IPS-18a (cell line): Measurements from ENCODE around the gene MFAP3L.

Experiments used
- H3K27ac ChIP-seq: one replicate; pipeline ENCODE4 v1.5.1; 2013; ENCODE audit warnings: low read length
- H3K27me3 ChIP-seq: one replicate; pipeline ENCODE4 v1.6.1; 2013; ENCODE audit warnings: mild to moderate bottlenecking, low read length; ENCODE audit not compliant: control insufficient read depth, insufficient read depth
- H3K36me3 ChIP-seq: one replicate; pipeline ENCODE4 v1.6.1; 2013; ENCODE audit warnings: low read depth, low read length; ENCODE audit not compliant: control insufficient read depth
- H3K4me1 ChIP-seq: one replicate; pipeline ENCODE4 v1.6.1; 2013; ENCODE audit warnings: low read depth, low read length; ENCODE audit not compliant: control insufficient read depth
- H3K4me3 ChIP-seq: one replicate; pipeline ENCODE4 v1.5.1; 2013; ENCODE audit warnings: low read length
- H3K9ac ChIP-seq: one replicate; pipeline ENCODE4 v1.6.1; 2013; ENCODE audit warnings: mild to moderate bottlenecking, low read length, moderate library complexity
- H3K9me3 ChIP-seq: one replicate; pipeline ENCODE4 v1.6.1; 2013; ENCODE audit warnings: low read depth, low read length; ENCODE audit not compliant: control insufficient read depth

The MFAP3L gene

GRCh38 chr4:170040031-170040680 is 14.0 kb upstream of the MFAP3L start:
- Histone ChIP-seq H3K4me3 (no peak overlapping the region), H3K4me1 (no peaks in the 10 kb centered on the region), H3K9ac (no peak overlapping the region), H3K9me3 (no peaks in the 10 kb centered on the region), H3K27ac (no peak overlapping the region), H3K27me3 (no peaks in the 10 kb centered on the region), H3K36me3 (no peaks in the 10 kb centered on the region)

- H3K27ac ChIP-seq, result no peak overlapping the region
- H3K9me3 ChIP-seq, result no peaks in the 10 kb centered on the region
- no peak overlapping the region for H3K9ac ChIP-seq
- H3K4me3 ChIP-seq, result no peak overlapping the region
- no peaks in the 10 kb centered on the region for H3K36me3 ChIP-seq
- no peaks in the 10 kb centered on the region for H3K4me1 ChIP-seq
- H3K27me3 ChIP-seq, result no peaks in the 10 kb centered on the region
These were observed 12.6 kb upstream of the MFAP3L start for GRCh38 chr4:170038769-170039168.

- H3K27ac ChIP-seq, result no peak overlapping the region
- no peaks in the 10 kb centered on the region for H3K27me3 ChIP-seq
- no peaks in the 10 kb centered on the region for H3K9me3 ChIP-seq
- H3K36me3 ChIP-seq, result no peaks in the 10 kb centered on the region
- no peak overlapping the region for H3K4me3 ChIP-seq
- no peak overlapping the region for H3K9ac ChIP-seq
- no peaks in the 10 kb centered on the region for H3K4me1 ChIP-seq
These were observed 12.0 kb upstream of the MFAP3L start for GRCh38 chr4:170038232-170038631.

GRCh38 chr4:170037481-170037880 is 11.3 kb upstream of the MFAP3L start:
- Histone ChIP-seq H3K27me3 (no peaks in the 10 kb centered on the region), H3K4me1 (no peaks in the 10 kb centered on the region), H3K9me3 (no peaks in the 10 kb centered on the region), H3K36me3 (no peaks in the 10 kb centered on the region), H3K4me3 (no peak overlapping the region), H3K9ac (no peak overlapping the region), H3K27ac (no peak overlapping the region)

GRCh38 chr4:170035845-170036244 is 9.7 kb upstream of the MFAP3L start:
- H3K36me3 ChIP-seq, result no peaks in the 10 kb centered on the region
- H3K27ac ChIP-seq, result no peak overlapping the region
- no peaks in the 10 kb centered on the region for H3K27me3 ChIP-seq
- no peak overlapping the region for H3K4me3 ChIP-seq
- no peaks in the 10 kb centered on the region for H3K4me1 ChIP-seq
- H3K9ac ChIP-seq, result no peak overlapping the region
- H3K9me3 ChIP-seq, result no peaks in the 10 kb centered on the region

- Histone ChIP-seq H3K27me3 (no peaks in the 10 kb centered on the region), H3K36me3 (no peaks in the 10 kb centered on the region), H3K9me3 (no peaks in the 10 kb centered on the region), H3K27ac (no peak overlapping the region), H3K4me3 (no peak overlapping the region), H3K9ac (no peak overlapping the region), H3K4me1 (no peaks in the 10 kb centered on the region)
These were observed 9.0 kb upstream of the MFAP3L start for GRCh38 chr4:170035231-170035630.

GRCh38 chr4:170033999-170034398 is 7.8 kb upstream of the MFAP3L start:
- Histone ChIP-seq H3K27ac (no peak overlapping the region), H3K4me1 (no peaks in the 10 kb centered on the region), H3K27me3 (peaks cover 8% of the 10 kb centered on the region), H3K9me3 (no peaks in the 10 kb centered on the region), H3K9ac (no peak overlapping the region), H3K4me3 (no peak overlapping the region), H3K36me3 (no peaks in the 10 kb centered on the region)

- Histone ChIP-seq H3K4me3 (no peak overlapping the region), H3K9me3 (no peaks in the 10 kb centered on the region), H3K27me3 (peaks cover 33% of the 10 kb centered on the region), H3K9ac (no peak overlapping the region), H3K36me3 (no peaks in the 10 kb centered on the region), H3K4me1 (peaks cover 7% of the 10 kb centered on the region), H3K27ac (no peak overlapping the region)
These were observed 3.9 kb upstream of the MFAP3L start for GRCh38 chr4:170030121-170030520.

GRCh38 chr4:170027181-170027829 is 1.1 kb upstream of the MFAP3L start:
- H3K27me3 ChIP-seq, result peaks cover 45% of the 10 kb centered on the region
- H3K9ac ChIP-seq, result peak overlapping the region; percentile 78
- peaks cover 11% of the 10 kb centered on the region for H3K4me1 ChIP-seq
- H3K27ac ChIP-seq, result no peak overlapping the region
- peak overlapping the region; percentile 86 for H3K4me3 ChIP-seq
- H3K9me3 ChIP-seq, result no peaks in the 10 kb centered on the region
- no peaks in the 10 kb centered on the region for H3K36me3 ChIP-seq

GRCh38 chr4:170025523-170026252 is 507 bp downstream of the MFAP3L start:
- Histone ChIP-seq H3K4me3 (peak overlapping the region; percentile 61), H3K9ac (peak overlapping the region; percentile 13), H3K27me3 (peaks cover 45% of the 10 kb centered on the region), H3K4me1 (peaks cover 11% of the 10 kb centered on the region), H3K36me3 (no peaks in the 10 kb centered on the region), H3K27ac (no peak overlapping the region), H3K9me3 (no peaks in the 10 kb centered on the region)

- no peak overlapping the region for H3K9ac ChIP-seq
These were observed 4.0 kb downstream of the MFAP3L start for GRCh38 chr4:170022211-170022610.

More at GRCh38 chr4:170022211-170022610, 4.0 kb downstream of the MFAP3L start:
- H3K27ac ChIP-seq, result no peak overlapping the region
- H3K4me1 ChIP-seq, result peaks cover 8% of the 10 kb centered on the region
- no peaks in the 10 kb centered on the region for H3K36me3 ChIP-seq
- H3K9me3 ChIP-seq, result no peaks in the 10 kb centered on the region
- H3K4me3 ChIP-seq, result no peak overlapping the region
- peaks cover 20% of the 10 kb centered on the region for H3K27me3 ChIP-seq
